ENCODE data around the gene CEP41. TPM values are rescaled to one million over a fixed set of nuclear protein-coding genes. Genes with fewer than 3 reads are reported as not detected.
"Not testable (repeated sequence)": the region's sequence is repeated elsewhere in the genome, so short reads cannot be mapped to it uniquely, and the experiment has no call there.

Gene CEP41
- total and polyA plus RNA-seq, 2 of the 13 experiments (the other 11 are each of a cell fraction or from before 2014, with no cell fraction given): 8.7 to 9.0 TPM

- FAIRE-seq (no peak), ATAC-seq (no peak), DNase-seq (ENCODE audit: low spot score) (no peak)
- Histone ChIP-seq H3K4me2 (ENCODE audit: low read depth, low read length) (no peak overlapping the region), H3K79me2 (ENCODE audit: insufficient read depth, low read length) (no peaks in the 10 kb centered on the region), H3K27me3 (ENCODE audit: control insufficient read depth in 1 of 2, insufficient read depth in 2 of 2, low read length in 2 of 2) (no peaks in the 10 kb centered on the region), H3K4me3 (replicated peaks in 1 of 3; ENCODE audit: insufficient read depth in 1 of 3, low read depth in 2 of 3, low read length in 3 of 3) (no peak overlapping the region), H3K9me3 (ENCODE audit: low read length) (no peaks in the 10 kb centered on the region), H3K9ac (ENCODE audit: insufficient read depth, low read depth, low read length) (no peak overlapping the region), H3K4me1 (ENCODE audit: insufficient read depth, low read length) (no peaks in the 10 kb centered on the region), H3K27ac (ENCODE audit: extremely low read length, insufficient read depth, low read length) (no peak overlapping the region), H2AFZ (ENCODE audit: low read length) (no peak overlapping the region), H3K36me3 (replicated peaks in 1 of 2; ENCODE audit: control insufficient read depth in 1 of 2, insufficient read depth in 2 of 2, low read length in 2 of 2) (no peaks in the 10 kb centered on the region), H4K20me1 (ENCODE audit: insufficient read depth, low read length) (no peaks in the 10 kb centered on the region)
- in situ Hi-C loops (cut with HindIII; ENCODE audit: extremely low pct_ligation_motif_present, low pct_unique_long_range_greater_than_20kb): no loop called here
- BruUV-seq (replicated peaks): no TSS peak
- TF ChIP-seq ZNF713 (CRISPR knock-in tag; IDR thresholded peaks at IDR 0.05) (no peak), UBTF (CRISPR knock-in tag; IDR thresholded peaks at IDR 0.05) (no peak), PATZ1 (CRISPR knock-in tag; IDR thresholded peaks at IDR 0.05) (no peak), ZKSCAN8 (CRISPR knock-in tag; IDR thresholded peaks at IDR 0.05; ENCODE audit: borderline replicate concordance) (no peak), ZNF274 (CRISPR knock-in tag; IDR thresholded peaks at IDR 0.05) (no peak), ZSCAN25 (CRISPR knock-in tag; IDR thresholded peaks at IDR 0.05) (no peak), HMGXB4 (CRISPR knock-in tag; IDR thresholded peaks at IDR 0.05; ENCODE audit: borderline replicate concordance in 1 of 2, low read depth in 1 of 2) (no peak)
- ChIA-PET POLR2A (no interaction called here), CTCF (ENCODE audit: low intra/inter-chr PET ratio, low total read pairs) (no interaction called here)
- intact Hi-C loops (cut with micrococcal nuclease; ENCODE audit: unreplicated experiment): no loop called here
- 69% methylated on average over 3 of the region's 3 CpGs for WGBS (ENCODE audit: low lambda C conversion rate)
Observed at GRCh38 chr7:130452951-130453350, 12.1 kb upstream of the CEP41 start.

- CTCF ChIA-PET (ENCODE audit: low intra/inter-chr PET ratio, low total read pairs); H3K79me2 ChIP-seq (ENCODE audit: insufficient read depth, low read length); H3K4me3 ChIP-seq (replicated peaks in 1 of 3; ENCODE audit: insufficient read depth in 1 of 3, low read depth in 2 of 3, low read length in 3 of 3); H3K36me3 ChIP-seq (replicated peaks in 1 of 2; ENCODE audit: control insufficient read depth in 1 of 2, insufficient read depth in 2 of 2, low read length in 2 of 2); H3K9ac ChIP-seq (ENCODE audit: insufficient read depth, low read depth, low read length); BruUV-seq (replicated peaks); DNase-seq (ENCODE audit: low spot score); H3K9me3 ChIP-seq (ENCODE audit: low read length); ATAC-seq; H4K20me1 ChIP-seq (ENCODE audit: insufficient read depth, low read length); H3K27ac ChIP-seq (ENCODE audit: extremely low read length, insufficient read depth, low read length); POLR2A ChIA-PET; in situ Hi-C loops (cut with HindIII; ENCODE audit: extremely low pct_ligation_motif_present, low pct_unique_long_range_greater_than_20kb); H3K4me1 ChIP-seq (ENCODE audit: insufficient read depth, low read length); H3K4me2 ChIP-seq (ENCODE audit: low read depth, low read length); intact Hi-C loops (cut with micrococcal nuclease; ENCODE audit: unreplicated experiment); H3K27me3 ChIP-seq (ENCODE audit: control insufficient read depth in 1 of 2, insufficient read depth in 2 of 2, low read length in 2 of 2); H2AFZ ChIP-seq (ENCODE audit: low read length); FAIRE-seq: not testable (repeated sequence)
- 33% methylated on average over 3 of the region's 3 CpGs for WGBS (ENCODE audit: low lambda C conversion rate)
Observed at GRCh38 chr7:130451344-130451743, 10.5 kb upstream of the CEP41 start.

Measured in HepG2 (cell line).